A673 (cell line): ENCODE data around the gene PODXL.

Experiments used
- CTCF ChIP-seq: fragments of 300-800, 200-600 bp; sonication (generic); conservative IDR thresholded peaks from 2 replicates; pipeline ENCODE4 v1.5.1; 2017; ENCODE audit warnings: low read depth, mild to moderate bottlenecking, antibody characterized with exemption, low read length, moderate library complexity, mixed read lengths
- EZH2 ChIP-seq: fragments of 200-600 bp; sonication (generic); IDR thresholded peaks from 2 replicates; pipeline ENCODE4 v1.6.1; 2017; ENCODE audit warnings: borderline replicate concordance, low read depth, mild to moderate bottlenecking, mixed read lengths, antibody characterized with exemption, low read length; ENCODE audit not compliant: poor library complexity, severe bottlenecking

- TF ChIP-seq CTCF (no peak), EZH2 (no peak)
Measured at GRCh38 chr7:131533151-131533559, 23.3 kb downstream of the PODXL start.
